Cardiac muscle cell (in vitro differentiated cells and primary cell): ENCODE measurements around the gene SSBP2. TPM values are rescaled to one million over a fixed set of nuclear protein-coding genes. Genes with fewer than 3 reads are reported as not detected.

Experiments
- DNase-seq, 2 donors: peaks; one replicate each; pipeline versions ENCODE4 v3.0.0 to v3.0.0-alpha.2; 2010 to 2017; ENCODE audit warnings: low read depth in 1 of 2, low spot score in 1 of 2
- H3K27ac ChIP-seq: fragments of 200-600 bp; sonication (generic); 2 replicates; pipeline ENCODE4 v1.5.1; 2016
- H3K27me3 ChIP-seq: fragments of 200-600 bp; sonication (generic); 2 replicates; pipeline ENCODE4 v1.6.0; 2016; ENCODE audit warnings: control low read depth
- H3K36me3 ChIP-seq: fragments of 200-600 bp; sonication (generic); 2 replicates; pipeline ENCODE4 v1.5.1; 2016; ENCODE audit warnings: control low read depth
- H3K4me1 ChIP-seq: fragments of 200-600 bp; sonication (generic); 2 replicates; pipeline ENCODE4 v1.8.1; 2017; ENCODE audit warnings: low read depth, mild to moderate bottlenecking, mixed run types
- H3K4me3 ChIP-seq: fragments of 200-600 bp; sonication (generic); 2 replicates; pipeline ENCODE4 v1.5.1; 2016; ENCODE audit warnings: mild to moderate bottlenecking
- H3K9me3 ChIP-seq: fragments of 200-600 bp; sonication (generic); 2 replicates; pipeline ENCODE4 v1.5.1; 2017; ENCODE audit warnings: low read depth, mild to moderate bottlenecking, control low read depth
- polyA plus RNA-seq: library from polyadenylated mRNA; unstranded; fragments of >200 nt; fragmentation: Nextera tagmentation; extraction: Ambion mirVana; gene quantifications from 2 replicates; pipeline ENCODE4 v1.2.1, GENCODE V29; 2016
- total RNA-seq: library from RNA; depleted of rRNA; stranded (reverse); fragments of >200 nt; gene quantifications from 2 replicates; pipeline ENCODE4 v1.2.3, GENCODE V29; 2016
- TF ChIP-seq, protein P1 (sequence below): IDR thresholded peaks from 2 replicates; pipeline ENCODE4 v1.5.1; 2012; ENCODE audit warnings: low read depth, mild to moderate bottlenecking, low read length

SSBP2 gene
- total and polyA plus RNA-seq, 2 experiments from 2014 or later, result 117 to 174 TPM

- peaks cover 11% of the 10 kb centered on the region for H3K36me3 ChIP-seq
- no peak overlapping the region for H3K4me3 ChIP-seq
- peak in 1 of 2 donors; percentile 88 for DNase-seq
- TF ChIP-seq, protein P1, sequence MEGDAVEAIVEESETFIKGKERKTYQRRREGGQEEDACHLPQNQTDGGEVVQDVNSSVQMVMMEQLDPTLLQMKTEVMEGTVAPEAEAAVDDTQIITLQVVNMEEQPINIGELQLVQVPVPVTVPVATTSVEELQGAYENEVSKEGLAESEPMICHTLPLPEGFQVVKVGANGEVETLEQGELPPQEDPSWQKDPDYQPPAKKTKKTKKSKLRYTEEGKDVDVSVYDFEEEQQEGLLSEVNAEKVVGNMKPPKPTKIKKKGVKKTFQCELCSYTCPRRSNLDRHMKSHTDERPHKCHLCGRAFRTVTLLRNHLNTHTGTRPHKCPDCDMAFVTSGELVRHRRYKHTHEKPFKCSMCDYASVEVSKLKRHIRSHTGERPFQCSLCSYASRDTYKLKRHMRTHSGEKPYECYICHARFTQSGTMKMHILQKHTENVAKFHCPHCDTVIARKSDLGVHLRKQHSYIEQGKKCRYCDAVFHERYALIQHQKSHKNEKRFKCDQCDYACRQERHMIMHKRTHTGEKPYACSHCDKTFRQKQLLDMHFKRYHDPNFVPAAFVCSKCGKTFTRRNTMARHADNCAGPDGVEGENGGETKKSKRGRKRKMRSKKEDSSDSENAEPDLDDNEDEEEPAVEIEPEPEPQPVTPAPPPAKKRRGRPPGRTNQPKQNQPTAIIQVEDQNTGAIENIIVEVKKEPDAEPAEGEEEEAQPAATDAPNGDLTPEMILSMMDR, result no peak
- no peak overlapping the region for H3K27ac ChIP-seq
- no peaks in the 10 kb centered on the region for H3K9me3 ChIP-seq
- H3K27me3 ChIP-seq, result no peaks in the 10 kb centered on the region
- no peaks in the 10 kb centered on the region for H3K4me1 ChIP-seq
Measured at GRCh38 chr5:81420039-81420667, 330.7 kb downstream of the SSBP2 start.

GRCh38 chr5:81418606-81419005 is 332.3 kb downstream of the SSBP2 start:
- TF ChIP-seq, protein P1, result no peak
- no peak for DNase-seq
- no peak overlapping the region for H3K27ac ChIP-seq
- peaks cover 11% of the 10 kb centered on the region for H3K36me3 ChIP-seq
- no peak overlapping the region for H3K4me3 ChIP-seq
- H3K27me3 ChIP-seq, result no peaks in the 10 kb centered on the region
- no peaks in the 10 kb centered on the region for H3K9me3 ChIP-seq
- H3K4me1 ChIP-seq, result no peaks in the 10 kb centered on the region

DNA sequence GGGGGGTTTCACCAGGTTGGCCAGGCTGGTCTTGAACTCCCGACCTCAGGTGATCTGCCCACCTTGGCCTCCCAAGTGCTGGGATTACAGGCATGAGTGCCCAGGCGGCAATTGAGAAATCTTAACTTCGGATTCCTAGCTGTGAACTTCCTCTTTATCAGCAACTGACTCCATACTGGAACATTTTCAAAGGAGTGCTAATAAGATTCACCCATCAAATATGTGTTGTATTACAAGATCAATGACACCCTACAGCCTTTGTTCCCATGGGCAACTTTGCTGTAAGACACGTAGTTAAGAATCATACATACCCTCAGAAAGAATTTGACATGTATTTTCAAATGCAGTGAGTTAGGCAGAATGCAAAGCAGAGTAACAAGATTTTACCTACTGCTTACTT is 333.8 kb downstream of the SSBP2 start:
- Histone ChIP-seq H3K9me3 (no peaks in the 10 kb centered on the region), H3K27ac (no peak overlapping the region), H3K4me3 (no peak overlapping the region), H3K4me1 (no peaks in the 10 kb centered on the region), H3K36me3 (peaks cover 11% of the 10 kb centered on the region), H3K27me3 (no peaks in the 10 kb centered on the region)
- TF ChIP-seq, protein P1, result no peak
- DNase-seq, result no peak

DNA sequence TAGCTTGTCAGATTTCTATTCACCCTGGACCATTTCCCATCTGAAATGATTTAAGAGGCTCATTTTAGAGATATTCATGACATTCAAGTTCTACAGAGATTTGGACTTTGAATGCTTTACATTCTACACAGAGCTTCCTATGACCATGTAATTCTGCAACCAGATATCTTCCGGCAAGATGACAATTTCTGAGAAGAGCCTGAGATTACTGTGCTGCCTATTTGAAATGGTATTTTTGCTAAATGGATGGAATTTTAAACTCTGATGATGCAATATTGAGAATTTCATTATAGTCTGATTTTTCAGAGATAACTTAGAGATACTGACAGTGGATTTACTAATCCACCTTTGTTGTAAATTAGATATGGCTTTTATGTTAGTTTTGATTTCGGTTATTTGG is 341.0 kb downstream of the SSBP2 start:
- TF ChIP-seq, protein P1, result no peak
- DNase-seq, result no peak
- H3K27ac ChIP-seq, result no peak overlapping the region
- H3K4me3 ChIP-seq, result no peak overlapping the region
- H3K9me3 ChIP-seq, result no peaks in the 10 kb centered on the region
- no peaks in the 10 kb centered on the region for H3K27me3 ChIP-seq
- H3K36me3 ChIP-seq, result no peaks in the 10 kb centered on the region
- H3K4me1 ChIP-seq, result no peaks in the 10 kb centered on the region

DNA sequence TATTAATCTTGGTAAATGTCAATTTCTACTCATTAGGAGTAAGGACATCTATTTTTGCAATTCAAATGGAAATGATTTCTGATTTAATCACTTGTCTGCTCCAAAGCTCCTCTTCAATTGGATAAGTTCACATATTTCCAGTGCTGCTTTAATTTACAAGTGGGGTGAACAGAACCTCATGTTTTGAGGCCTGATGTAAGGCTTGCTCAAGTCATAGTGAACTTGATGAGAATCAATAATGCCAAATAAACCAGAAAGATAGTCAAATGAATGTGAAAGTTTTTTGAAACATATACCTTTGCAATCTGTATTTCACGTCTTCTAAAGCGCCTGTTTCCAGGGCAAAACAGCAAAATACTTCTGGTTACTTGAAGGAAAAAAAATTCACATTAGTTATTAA is 341.5 kb downstream of the SSBP2 start:
- no peak overlapping the region for H3K4me3 ChIP-seq
- no peaks in the 10 kb centered on the region for H3K9me3 ChIP-seq
- no peaks in the 10 kb centered on the region for H3K36me3 ChIP-seq
- no peaks in the 10 kb centered on the region for H3K4me1 ChIP-seq
- H3K27me3 ChIP-seq, result no peaks in the 10 kb centered on the region
- no peak for DNase-seq
- TF ChIP-seq, protein P1, result no peak
- H3K27ac ChIP-seq, result no peak overlapping the region
